ENCODE data around the gene OSBPL8. TPM values are rescaled to one million over a fixed set of nuclear protein-coding genes. Genes with fewer than 3 reads are reported as not detected.
A peak's percentile ranks its signal among the peaks of the same experiment; 100 is the strongest.

The OSBPL8 gene
- total RNA-seq, 2 experiments from 2014 or later = 154 to 160 TPM

DNA sequence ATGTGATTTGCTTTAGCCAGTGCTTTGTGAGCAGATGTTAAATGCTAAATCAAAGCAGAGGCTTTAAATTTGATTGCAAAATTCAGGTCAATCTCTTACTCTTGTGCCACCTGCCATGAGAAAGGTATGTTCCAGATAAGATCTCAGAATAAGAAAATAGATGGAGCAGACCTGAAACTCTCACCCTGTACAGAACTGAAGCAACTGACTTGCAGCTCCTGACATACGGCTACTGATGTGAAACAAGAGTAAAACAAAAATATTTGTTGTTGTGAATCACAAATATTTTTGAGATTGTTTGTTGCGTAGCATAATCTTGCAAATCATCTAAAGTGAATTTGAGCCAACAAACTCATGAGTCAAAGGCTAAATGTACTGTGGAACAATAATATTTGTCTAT lies 3.5 kb upstream of the OSBPL8 start:
- Mint-ChIP-seq H3K27me3 (no peaks in the 10 kb centered on the region), H3K9me3 (no peaks in the 10 kb centered on the region), H3K4me1 (ENCODE audit: low read depth) (peaks cover 18% of the 10 kb centered on the region), H3K27ac (no peak overlapping the region), H3K4me3 (no peak overlapping the region), H3K36me3 (ENCODE audit: low read depth) (peaks cover 19% of the 10 kb centered on the region)
- ATAC-seq (ENCODE audit: poor library complexity) = no peak
- TF ChIP-seq CTCF (IDR thresholded peaks at IDR 0.05) = no peak
- CTCF ChIA-PET = no interaction called here
- H3K9me3 ChIP-seq (ENCODE audit: control insufficient read depth in 1 of 2, insufficient read depth in 1 of 2, low read length in 2 of 2) = no peaks in the 10 kb centered on the region
- peaks cover 5% of the 10 kb centered on the region for H3K4me1 ChIP-seq (ENCODE audit: insufficient read depth, low read length)
- no peaks in the 10 kb centered on the region for H3K36me3 ChIP-seq (ENCODE audit: insufficient read depth, low read length)
- intact Hi-C loops (cut with DNase I, micrococcal nuclease) = loop anchor here in 1 of 2 experiments (10.0 kb wide), 1 partner anchor 1058 kb away; no protein-coding TSS in a partner anchor
- DNase-seq = no peak
- no peak overlapping the region for H3K27ac ChIP-seq (ENCODE audit: low read depth in 1 of 2, low read length in 2 of 2)
- no peak overlapping the region for H3K4me3 ChIP-seq (ENCODE audit: low read length)
- H3K27me3 ChIP-seq (ENCODE audit: control insufficient read depth in 1 of 2, insufficient read depth in 2 of 2, low read length in 2 of 2) = no peaks in the 10 kb centered on the region
- POLR2A ChIA-PET = no interaction called here

- POLR2A ChIA-PET = interaction anchor here (0.6 kb wide), 1 partner anchor 120 kb away, joined by 3 read pairs; no protein-coding TSS in a partner anchor
- Mint-ChIP-seq H3K4me1 (ENCODE audit: low read depth) (peaks cover 24% of the 10 kb centered on the region), H3K9me3 (no peaks in the 10 kb centered on the region), H3K27ac (no peak overlapping the region), H3K27me3 (no peaks in the 10 kb centered on the region), H3K4me3 (peak overlapping the region; percentile 38), H3K36me3 (ENCODE audit: low read depth) (peaks cover 19% of the 10 kb centered on the region)
- CTCF ChIA-PET = no interaction called here
- ATAC-seq (ENCODE audit: poor library complexity) (no peak), DNase-seq (no peak)
- Histone ChIP-seq H3K27me3 (ENCODE audit: control insufficient read depth in 1 of 2, insufficient read depth in 2 of 2, low read length in 2 of 2) (no peaks in the 10 kb centered on the region), H3K36me3 (ENCODE audit: insufficient read depth, low read length) (no peaks in the 10 kb centered on the region), H3K4me1 (ENCODE audit: insufficient read depth, low read length) (peaks cover 8% of the 10 kb centered on the region), H3K9me3 (ENCODE audit: control insufficient read depth in 1 of 2, insufficient read depth in 1 of 2, low read length in 2 of 2) (no peaks in the 10 kb centered on the region), H3K4me3 (ENCODE audit: low read length) (no peak overlapping the region), H3K27ac (ENCODE audit: low read depth in 1 of 2, low read length in 2 of 2) (no peak overlapping the region)
- no peak for TF ChIP-seq CTCF (IDR thresholded peaks at IDR 0.05)
- intact Hi-C loops (cut with DNase I, micrococcal nuclease) = loop anchor here in 1 of 2 experiments (10.0 kb wide), 1 partner anchor 1057 kb away; no protein-coding TSS in a partner anchor
Observed at GRCh38 chr12:76562130-76562529, 2.6 kb upstream of the OSBPL8 start.

DNA sequence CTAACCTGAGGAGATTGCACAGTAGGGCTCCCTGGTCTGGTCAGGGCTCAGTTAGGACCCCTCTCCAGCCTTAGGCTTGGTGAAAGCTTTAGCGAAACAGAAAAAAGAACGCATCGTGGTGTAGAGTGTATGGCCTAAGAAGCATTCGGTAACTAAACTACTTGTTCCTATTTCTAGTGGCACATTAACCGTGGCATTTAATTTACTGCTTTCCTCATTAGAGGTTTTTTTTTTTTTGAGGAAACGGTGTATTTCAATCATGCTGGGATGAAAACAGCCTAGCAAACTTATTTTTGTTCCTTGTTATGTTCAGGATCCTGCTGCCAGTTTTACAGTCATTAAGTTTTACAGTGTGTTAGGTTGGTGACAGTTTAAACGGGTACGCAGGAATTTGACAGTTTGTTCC lies 518 bp upstream of the OSBPL8 start:
- ATAC-seq (ENCODE audit: poor library complexity) (peak; percentile 1), DNase-seq (no peak)
- Histone ChIP-seq H3K4me1 (ENCODE audit: insufficient read depth, low read length) (peaks cover 16% of the 10 kb centered on the region), H3K27me3 (ENCODE audit: control insufficient read depth in 1 of 2, insufficient read depth in 2 of 2, low read length in 2 of 2) (no peaks in the 10 kb centered on the region), H3K27ac (ENCODE audit: low read depth in 1 of 2, low read length in 2 of 2) (peak overlapping the region; percentile 85 to 99), H3K9me3 (ENCODE audit: control insufficient read depth in 1 of 2, insufficient read depth in 1 of 2, low read length in 2 of 2) (no peaks in the 10 kb centered on the region), H3K4me3 (ENCODE audit: low read length) (peak overlapping the region; percentile 88), H3K36me3 (ENCODE audit: insufficient read depth, low read length) (no peaks in the 10 kb centered on the region)
- Mint-ChIP-seq H3K36me3 (ENCODE audit: low read depth) (peaks cover 33% of the 10 kb centered on the region), H3K27me3 (no peaks in the 10 kb centered on the region), H3K9me3 (no peaks in the 10 kb centered on the region), H3K27ac (peak overlapping the region; percentile 95), H3K4me3 (peak overlapping the region; percentile 94), H3K4me1 (ENCODE audit: low read depth) (peaks cover 41% of the 10 kb centered on the region)
- ChIA-PET POLR2A (interaction anchor here (0.7 to 3.5 kb wide), 8 partner anchors 9 to 557 kb away, joined by 3 to 39 read pairs (median 11); partner anchors contain the start of genes NAP1L1 and ZDHHC17), CTCF (interaction anchor here (1.1 kb wide), 1 partner anchor 104 kb away, joined by 3 read pairs; no protein-coding TSS in a partner anchor)
- TF ChIP-seq CTCF (IDR thresholded peaks at IDR 0.05) = no peak
- intact Hi-C loops (cut with DNase I, micrococcal nuclease) = loop anchor here in 1 of 2 experiments (2.0 to 10.0 kb wide), 2 partner anchors 203 to 1055 kb away; no protein-coding TSS in a partner anchor

Measured in CD4-positive, alpha-beta T cell (primary cell).